MM.1S (cell line): ENCODE results near the gene DNAI4.

Experiments
- DNase-seq: peaks from one replicate; pipeline ENCODE4 v3.0.0-alpha.2; 2015
- H2AFZ ChIP-seq: fragments of 300-600 bp; sonication (generic); 2 replicates; pipeline ENCODE4 v1.6.0; 2016; ENCODE audit warnings: antibody characterized with exemption, low read length
- H3F3A ChIP-seq: fragments of 300-600 bp; sonication (generic); 2 replicates; pipeline ENCODE4 v1.6.1; 2016; ENCODE audit warnings: mild to moderate bottlenecking, antibody characterized with exemption, low read length, moderate library complexity, mixed read lengths; ENCODE audit not compliant: insufficient read depth
- H3K27ac ChIP-seq: fragments of 300-600 bp; sonication (generic); 2 replicates; pipeline ENCODE4 v1.5.1; 2016; ENCODE audit warnings: mild to moderate bottlenecking, low read length
- H3K27me3 ChIP-seq: fragments of 300-600 bp; sonication (generic); replicated peaks from 2 replicates; pipeline ENCODE4 v1.6.0; 2016; ENCODE audit warnings: low read length; ENCODE audit not compliant: insufficient read depth
- H3K36me3 ChIP-seq: fragments of 300-600 bp; sonication (generic); replicated peaks from 2 replicates; pipeline ENCODE4 v1.6.1; 2016; ENCODE audit warnings: mild to moderate bottlenecking, low read length, mixed read lengths; ENCODE audit not compliant: insufficient read depth
- H3K4me1 ChIP-seq: fragments of 300-600 bp; sonication (generic); 2 replicates; pipeline ENCODE4 v1.6.1; 2016; ENCODE audit warnings: low read length, mixed read lengths
- H3K4me2 ChIP-seq: fragments of 300-600 bp; sonication (generic); 2 replicates; pipeline ENCODE4 v1.6.0; 2016; ENCODE audit warnings: low read depth, low read length
- H3K4me3 ChIP-seq: fragments of 300-600 bp; sonication (generic); 2 replicates; pipeline ENCODE4 v1.5.1; 2016; ENCODE audit warnings: low read length, mixed read lengths
- H3K79me2 ChIP-seq: fragments of 300-600 bp; sonication (generic); 2 replicates; pipeline ENCODE4 v1.6.1; 2016; ENCODE audit warnings: mixed run types, low read length, mixed read lengths
- H3K9ac ChIP-seq: fragments of 300-600 bp; sonication (generic); 2 replicates; pipeline ENCODE4 v1.6.1; 2016; ENCODE audit warnings: low read length, mixed read lengths
- H3K9me2 ChIP-seq: fragments of 300-600 bp; sonication (generic); replicated peaks from 2 replicates; pipeline ENCODE4 v1.6.1; 2016; ENCODE audit warnings: mild to moderate bottlenecking, low read length, mixed read lengths; ENCODE audit not compliant: insufficient read depth
- H3K9me3 ChIP-seq: fragments of 300-600 bp; sonication (generic); replicated peaks from 2 replicates; pipeline ENCODE4 v1.6.1; 2016; ENCODE audit warnings: mild to moderate bottlenecking, low read length, mixed read lengths; ENCODE audit not compliant: insufficient read depth
- H4K20me1 ChIP-seq: fragments of 300-600 bp; sonication (generic); 2 replicates; pipeline ENCODE4 v1.6.1; 2016; ENCODE audit warnings: mild to moderate bottlenecking, low read length, moderate library complexity, mixed read lengths; ENCODE audit not compliant: insufficient read depth
- EZH2 ChIP-seq: fragments of 300-600 bp; sonication (generic); optimal IDR thresholded peaks from 2 replicates; pipeline ENCODE3; 2017; ENCODE audit warnings: low read depth, mild to moderate bottlenecking, antibody characterized with exemption, low read length, mixed read lengths
- EZH2phosphoT487 ChIP-seq: fragments of 300-600 bp; sonication (generic); IDR thresholded peaks from 2 replicates; pipeline ENCODE4 v1.6.1; 2018; ENCODE audit warnings: antibody characterized with exemption, low read length
- TF ChIP-seq, protein P1 (sequence below): fragments of 300-600 bp; sonication (generic); IDR thresholded peaks from 2 replicates; pipeline ENCODE4 v1.5.1; 2016; ENCODE audit warnings: antibody characterized with exemption, low read length, mixed read lengths

DNAI4 gene

DNA sequence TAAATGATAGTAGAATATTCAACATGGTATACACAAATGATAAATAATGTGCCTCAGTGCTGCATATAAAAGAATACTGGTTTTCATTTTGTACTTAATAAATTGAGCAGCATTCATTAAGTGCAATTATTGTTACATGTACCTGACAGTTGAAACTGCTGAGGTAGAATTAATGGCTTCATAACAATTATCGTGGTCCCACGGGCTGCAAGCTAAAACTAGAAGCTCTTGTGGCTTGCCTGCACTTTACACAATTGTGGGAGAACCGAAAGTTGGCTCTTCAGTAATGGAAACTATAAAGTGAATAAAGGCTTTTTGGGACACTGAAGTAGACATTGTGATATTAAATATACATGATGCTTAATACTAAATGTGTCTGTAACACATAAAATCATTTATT, 146.8 kb downstream of the DNAI4 start:
- DNase-seq: peak; percentile 51
- H2AFZ ChIP-seq: no peak overlapping the region

DNA sequence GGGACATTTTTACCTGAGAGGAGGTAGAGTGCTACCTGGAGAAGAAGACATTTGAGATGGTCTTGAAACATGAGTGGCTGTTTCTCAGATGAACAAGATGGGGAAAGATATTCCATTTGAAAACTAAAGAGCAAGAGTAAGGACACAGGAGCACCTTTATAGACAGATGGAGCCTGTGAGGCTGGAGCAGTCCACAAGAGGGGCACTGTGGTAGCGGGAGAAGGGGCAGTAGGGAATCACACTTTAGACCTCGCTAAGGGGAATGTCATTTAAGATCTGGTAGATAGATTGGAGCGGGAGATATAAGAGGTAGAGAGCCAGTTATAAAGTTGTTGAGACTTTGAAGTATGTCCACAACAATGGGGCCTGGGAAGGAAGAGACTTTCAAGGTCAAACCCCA, 149.0 kb downstream of the DNAI4 start:
- no peak for DNase-seq
- no peak overlapping the region for H3K4me3 ChIP-seq
- H3K27me3 ChIP-seq: no peaks in the 10 kb centered on the region
- no peak overlapping the region for H3K9ac ChIP-seq
- no peak overlapping the region for H3K27ac ChIP-seq
- no peaks in the 10 kb centered on the region for H3K79me2 ChIP-seq
- H3F3A ChIP-seq: peaks cover 18% of the 10 kb centered on the region
- H3K4me2 ChIP-seq: no peak overlapping the region
- H3K9me2 ChIP-seq: no peaks in the 10 kb centered on the region
- peaks cover 30% of the 10 kb centered on the region for H3K4me1 ChIP-seq
- H2AFZ ChIP-seq: no peak overlapping the region
- TF ChIP-seq EZH2phosphoT487 (no peak), EZH2 (no peak)
- TF ChIP-seq, protein P1, sequence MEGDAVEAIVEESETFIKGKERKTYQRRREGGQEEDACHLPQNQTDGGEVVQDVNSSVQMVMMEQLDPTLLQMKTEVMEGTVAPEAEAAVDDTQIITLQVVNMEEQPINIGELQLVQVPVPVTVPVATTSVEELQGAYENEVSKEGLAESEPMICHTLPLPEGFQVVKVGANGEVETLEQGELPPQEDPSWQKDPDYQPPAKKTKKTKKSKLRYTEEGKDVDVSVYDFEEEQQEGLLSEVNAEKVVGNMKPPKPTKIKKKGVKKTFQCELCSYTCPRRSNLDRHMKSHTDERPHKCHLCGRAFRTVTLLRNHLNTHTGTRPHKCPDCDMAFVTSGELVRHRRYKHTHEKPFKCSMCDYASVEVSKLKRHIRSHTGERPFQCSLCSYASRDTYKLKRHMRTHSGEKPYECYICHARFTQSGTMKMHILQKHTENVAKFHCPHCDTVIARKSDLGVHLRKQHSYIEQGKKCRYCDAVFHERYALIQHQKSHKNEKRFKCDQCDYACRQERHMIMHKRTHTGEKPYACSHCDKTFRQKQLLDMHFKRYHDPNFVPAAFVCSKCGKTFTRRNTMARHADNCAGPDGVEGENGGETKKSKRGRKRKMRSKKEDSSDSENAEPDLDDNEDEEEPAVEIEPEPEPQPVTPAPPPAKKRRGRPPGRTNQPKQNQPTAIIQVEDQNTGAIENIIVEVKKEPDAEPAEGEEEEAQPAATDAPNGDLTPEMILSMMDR: no peak
- no peaks in the 10 kb centered on the region for H3K9me3 ChIP-seq
- H4K20me1 ChIP-seq: no peaks in the 10 kb centered on the region
- no peaks in the 10 kb centered on the region for H3K36me3 ChIP-seq

More for the DNA sequence above, 146.8 kb downstream of the DNAI4 start:
- Histone ChIP-seq H3K9me3 (no peaks in the 10 kb centered on the region), H3F3A (peaks cover 18% of the 10 kb centered on the region), H3K4me3 (peak overlapping the region; percentile 62; the same call in 1 of the 2 replicates), H3K9ac (no peak overlapping the region), H3K27me3 (no peaks in the 10 kb centered on the region), H3K9me2 (no peaks in the 10 kb centered on the region), H3K36me3 (no peaks in the 10 kb centered on the region), H3K4me2 (peak overlapping the region; percentile 75), H3K27ac (peak overlapping the region; percentile 70; the same call in 1 of the 2 replicates), H3K79me2 (no peaks in the 10 kb centered on the region), H3K4me1 (peaks cover 20% of the 10 kb centered on the region), H4K20me1 (no peaks in the 10 kb centered on the region)
- TF ChIP-seq EZH2phosphoT487: no peak
- TF ChIP-seq, protein P1: no peak
- TF ChIP-seq EZH2: no peak

DNA sequence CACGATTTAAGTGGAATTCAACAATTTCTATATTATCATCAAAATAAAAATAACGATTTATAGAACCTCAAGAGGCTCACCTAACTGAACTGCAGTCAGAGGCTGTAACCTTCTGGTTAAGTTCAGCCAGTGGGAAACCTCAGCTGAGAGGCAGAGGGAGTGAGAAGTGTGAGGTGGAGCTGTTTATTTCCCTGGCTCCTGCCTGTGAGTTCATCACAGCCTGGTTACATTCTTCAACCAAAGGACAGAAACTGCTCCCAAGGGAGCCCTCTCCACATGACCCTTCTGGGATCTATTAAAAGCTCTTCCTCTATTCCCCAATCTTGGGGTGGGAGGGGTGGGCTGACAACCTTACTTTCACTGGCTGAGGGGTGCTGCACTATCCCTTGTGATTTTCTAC, 150.2 kb downstream of the DNAI4 start:
- no peaks in the 10 kb centered on the region for H3K9me2 ChIP-seq
- H3F3A ChIP-seq: peaks cover 24% of the 10 kb centered on the region
- H3K27ac ChIP-seq: no peak overlapping the region
- no peaks in the 10 kb centered on the region for H3K9me3 ChIP-seq
- H2AFZ ChIP-seq: no peak overlapping the region
- H3K4me3 ChIP-seq: no peak overlapping the region
- H3K4me1 ChIP-seq: peaks cover 35% of the 10 kb centered on the region
- no peak for DNase-seq
- no peaks in the 10 kb centered on the region for H3K79me2 ChIP-seq
- H3K27me3 ChIP-seq: no peaks in the 10 kb centered on the region
- H3K4me2 ChIP-seq: no peak overlapping the region
- TF ChIP-seq EZH2phosphoT487: no peak
- TF ChIP-seq EZH2: no peak
- no peak overlapping the region for H3K9ac ChIP-seq
- H3K36me3 ChIP-seq: no peaks in the 10 kb centered on the region
- H4K20me1 ChIP-seq: no peaks in the 10 kb centered on the region

DNA sequence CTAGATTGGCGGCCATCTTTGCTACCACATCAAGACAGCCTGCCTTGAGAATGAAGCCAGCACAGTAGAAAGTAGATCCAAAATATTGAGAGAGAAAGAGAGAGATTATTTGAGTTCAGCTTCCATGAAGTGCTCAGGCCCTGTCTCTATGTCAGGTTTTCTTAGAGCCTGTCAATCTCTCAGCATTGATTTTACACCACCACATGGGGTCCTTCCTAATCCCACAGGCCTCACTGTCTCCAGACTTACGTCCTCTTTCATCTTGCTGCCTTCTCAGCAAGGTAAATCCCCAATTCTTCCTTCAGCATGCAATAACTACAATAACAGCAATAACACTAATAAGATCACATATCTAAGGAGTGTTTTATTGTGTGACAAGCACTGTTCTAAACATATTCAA, 151.4 kb downstream of the DNAI4 start:
- Histone ChIP-seq H3K9ac (no peak overlapping the region), H3K27ac (no peak overlapping the region), H3K4me3 (no peak overlapping the region), H3K9me3 (no peaks in the 10 kb centered on the region), H3K9me2 (no peaks in the 10 kb centered on the region), H3K27me3 (no peaks in the 10 kb centered on the region), H3K36me3 (no peaks in the 10 kb centered on the region), H3K4me2 (no peak overlapping the region), H4K20me1 (no peaks in the 10 kb centered on the region), H3K4me1 (peaks cover 39% of the 10 kb centered on the region), H3K79me2 (no peaks in the 10 kb centered on the region), H2AFZ (no peak overlapping the region), H3F3A (peaks cover 21% of the 10 kb centered on the region)
- DNase-seq: no peak
- TF ChIP-seq, protein P1: no peak
- TF ChIP-seq EZH2 (no peak), EZH2phosphoT487 (no peak)
